WTC11 (cell line): Measurements from ENCODE around the gene SLC16A8.

Source experiments
- ELF4 ChIP-seq: sonication (generic); formaldehyde crosslinking; IDR thresholded peaks from 2 replicates; pipeline ENCODE4 v1.8.1; 2022; ENCODE audit warnings: low read depth, mild to moderate bottlenecking, moderate library complexity, missing genetic modification reagents
- ETV6 ChIP-seq: sonication (generic); formaldehyde crosslinking; IDR thresholded peaks from 2 replicates; pipeline ENCODE4 v1.8.1; 2022; ENCODE audit warnings: mild to moderate bottlenecking, missing genetic modification reagents
- IRF2 ChIP-seq: sonication (generic); formaldehyde crosslinking; IDR thresholded peaks from 2 replicates; pipeline ENCODE4 v1.8.0; 2022; ENCODE audit warnings: low read depth, missing genetic modification reagents, borderline replicate concordance
- NR3C1 ChIP-seq: sonication (generic); formaldehyde crosslinking; conservative IDR thresholded peaks from 2 replicates; pipeline ENCODE4 v1.8.1; 2023; ENCODE audit warnings: low read depth, mild to moderate bottlenecking, missing genetic modification reagents
- ZNF121 ChIP-seq: sonication (generic); formaldehyde crosslinking; IDR thresholded peaks from 2 replicates; pipeline ENCODE4 v1.8.0; 2023; ENCODE audit warnings: missing genetic modification reagents
- TF ChIP-seq, protein P1 (sequence below): fragments of 200-600 bp; IDR thresholded peaks from 2 replicates; pipeline ENCODE4 v1.8.0; 2022; ENCODE audit warnings: antibody characterized with exemption
- TF ChIP-seq, protein P2 (sequence below): sonication (generic); formaldehyde crosslinking; IDR thresholded peaks from 2 replicates; pipeline ENCODE4 v1.8.0; 2022; ENCODE audit warnings: mild to moderate bottlenecking, missing genetic modification reagents
- TF ChIP-seq, protein P3 (sequence below): fragments of 250-450 bp; sonication (Bioruptor Pico); conservative IDR thresholded peaks from 2 replicates; pipeline ENCODE4 v1.9.0; 2021; ENCODE audit warnings: mild to moderate bottlenecking
- TF ChIP-seq, protein P4 (sequence below): sonication (generic); formaldehyde crosslinking; IDR thresholded peaks from 2 replicates; pipeline ENCODE4 v1.8.1; 2023; ENCODE audit warnings: mild to moderate bottlenecking, missing genetic modification reagents, moderate library complexity
- TF ChIP-seq, protein P5 (sequence below): sonication (generic); formaldehyde crosslinking; IDR thresholded peaks from 2 replicates; pipeline ENCODE4 v1.8.1; 2022; ENCODE audit warnings: low read depth, missing genetic modification reagents, borderline replicate concordance

DNA sequence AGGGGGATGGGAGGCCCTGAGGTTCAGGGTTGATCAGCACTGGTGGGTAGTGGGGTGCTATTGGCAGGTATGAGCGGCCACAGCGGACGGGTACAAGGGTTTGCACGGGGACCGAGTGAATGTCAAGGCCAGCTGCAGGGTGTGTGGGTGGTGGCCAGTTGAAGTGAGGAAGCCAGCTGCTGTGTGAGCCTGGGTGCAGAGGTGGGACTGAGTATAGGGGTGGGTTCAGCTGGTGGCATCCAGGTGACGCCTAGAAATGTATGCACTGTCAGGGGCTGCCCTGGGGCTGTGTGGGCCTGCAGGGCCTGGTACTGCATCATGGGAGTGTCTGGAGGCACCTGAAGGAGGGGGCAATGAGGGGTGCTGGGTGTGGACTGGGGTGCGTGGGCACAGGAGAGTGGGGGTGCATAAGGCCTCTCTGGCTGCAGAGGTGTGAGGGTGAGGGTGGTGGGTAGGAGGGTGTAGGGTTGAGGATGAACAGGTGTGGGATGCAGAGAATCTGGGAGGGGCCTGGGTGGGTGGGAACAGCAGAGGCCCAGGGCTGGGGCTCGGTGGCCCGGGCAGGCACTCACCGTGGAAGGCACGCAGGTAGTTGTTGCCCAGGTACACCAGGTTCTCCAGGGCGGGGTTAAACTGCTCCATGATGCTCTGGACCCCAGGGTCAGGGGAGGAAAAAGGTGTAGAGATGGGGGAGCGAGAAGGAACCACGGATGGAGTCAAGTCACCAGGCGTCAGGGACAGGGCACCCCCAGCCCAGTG, 24.8 kb upstream of the SLC16A8 start:
- TF ChIP-seq, protein P1, sequence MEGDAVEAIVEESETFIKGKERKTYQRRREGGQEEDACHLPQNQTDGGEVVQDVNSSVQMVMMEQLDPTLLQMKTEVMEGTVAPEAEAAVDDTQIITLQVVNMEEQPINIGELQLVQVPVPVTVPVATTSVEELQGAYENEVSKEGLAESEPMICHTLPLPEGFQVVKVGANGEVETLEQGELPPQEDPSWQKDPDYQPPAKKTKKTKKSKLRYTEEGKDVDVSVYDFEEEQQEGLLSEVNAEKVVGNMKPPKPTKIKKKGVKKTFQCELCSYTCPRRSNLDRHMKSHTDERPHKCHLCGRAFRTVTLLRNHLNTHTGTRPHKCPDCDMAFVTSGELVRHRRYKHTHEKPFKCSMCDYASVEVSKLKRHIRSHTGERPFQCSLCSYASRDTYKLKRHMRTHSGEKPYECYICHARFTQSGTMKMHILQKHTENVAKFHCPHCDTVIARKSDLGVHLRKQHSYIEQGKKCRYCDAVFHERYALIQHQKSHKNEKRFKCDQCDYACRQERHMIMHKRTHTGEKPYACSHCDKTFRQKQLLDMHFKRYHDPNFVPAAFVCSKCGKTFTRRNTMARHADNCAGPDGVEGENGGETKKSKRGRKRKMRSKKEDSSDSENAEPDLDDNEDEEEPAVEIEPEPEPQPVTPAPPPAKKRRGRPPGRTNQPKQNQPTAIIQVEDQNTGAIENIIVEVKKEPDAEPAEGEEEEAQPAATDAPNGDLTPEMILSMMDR: no peak
- TF ChIP-seq, protein P2, sequence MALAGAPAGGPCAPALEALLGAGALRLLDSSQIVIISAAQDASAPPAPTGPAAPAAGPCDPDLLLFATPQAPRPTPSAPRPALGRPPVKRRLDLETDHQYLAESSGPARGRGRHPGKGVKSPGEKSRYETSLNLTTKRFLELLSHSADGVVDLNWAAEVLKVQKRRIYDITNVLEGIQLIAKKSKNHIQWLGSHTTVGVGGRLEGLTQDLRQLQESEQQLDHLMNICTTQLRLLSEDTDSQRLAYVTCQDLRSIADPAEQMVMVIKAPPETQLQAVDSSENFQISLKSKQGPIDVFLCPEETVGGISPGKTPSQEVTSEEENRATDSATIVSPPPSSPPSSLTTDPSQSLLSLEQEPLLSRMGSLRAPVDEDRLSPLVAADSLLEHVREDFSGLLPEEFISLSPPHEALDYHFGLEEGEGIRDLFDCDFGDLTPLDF: no peak
- TF ChIP-seq IRF2 (CRISPR knock-in tag) (no peak), ZNF121 (CRISPR knock-in tag) (no peak), NR3C1 (CRISPR knock-in tag) (no peak), ETV6 (CRISPR knock-in tag) (no peak), ELF4 (no peak)
- TF ChIP-seq, protein P3, sequence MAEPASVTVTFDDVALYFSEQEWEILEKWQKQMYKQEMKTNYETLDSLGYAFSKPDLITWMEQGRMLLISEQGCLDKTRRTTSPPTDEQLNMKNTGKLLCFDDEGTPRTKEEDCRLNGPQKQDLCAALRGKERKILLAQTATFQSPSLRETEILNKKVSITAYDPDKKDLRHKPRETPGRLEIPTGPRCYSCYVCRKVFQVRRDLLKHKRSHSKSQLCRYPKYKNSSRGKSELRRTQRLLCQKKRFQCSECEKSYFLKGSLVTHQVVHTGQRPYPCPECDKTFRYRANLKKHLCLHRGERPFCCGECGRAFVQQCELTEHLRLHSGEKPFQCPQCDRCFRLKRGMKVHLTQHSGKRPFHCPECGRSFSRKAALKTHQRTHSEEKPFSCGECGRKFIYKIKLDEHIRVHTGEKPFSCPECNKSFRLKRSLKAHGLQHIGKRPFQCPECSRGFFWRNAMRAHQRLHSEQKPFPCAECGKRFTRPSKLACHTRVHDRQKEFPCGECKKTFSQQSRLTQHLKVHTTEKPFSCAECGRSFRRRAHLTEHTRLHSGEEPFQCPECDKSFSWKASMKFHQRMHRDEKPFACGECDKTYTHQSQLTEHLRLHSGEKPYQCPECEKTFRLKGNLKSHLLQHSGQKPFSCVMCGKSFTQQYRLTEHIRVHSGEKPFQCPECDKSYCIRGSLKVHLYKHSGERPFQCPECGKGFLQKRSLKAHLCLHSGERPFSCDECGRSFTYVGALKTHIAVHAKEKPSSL: no peak
- TF ChIP-seq, protein P4, sequence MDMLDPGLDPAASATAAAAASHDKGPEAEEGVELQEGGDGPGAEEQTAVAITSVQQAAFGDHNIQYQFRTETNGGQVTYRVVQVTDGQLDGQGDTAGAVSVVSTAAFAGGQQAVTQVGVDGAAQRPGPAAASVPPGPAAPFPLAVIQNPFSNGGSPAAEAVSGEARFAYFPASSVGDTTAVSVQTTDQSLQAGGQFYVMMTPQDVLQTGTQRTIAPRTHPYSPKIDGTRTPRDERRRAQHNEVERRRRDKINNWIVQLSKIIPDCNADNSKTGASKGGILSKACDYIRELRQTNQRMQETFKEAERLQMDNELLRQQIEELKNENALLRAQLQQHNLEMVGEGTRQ (CRISPR knock-in tag): no peak
- TF ChIP-seq, protein P5, sequence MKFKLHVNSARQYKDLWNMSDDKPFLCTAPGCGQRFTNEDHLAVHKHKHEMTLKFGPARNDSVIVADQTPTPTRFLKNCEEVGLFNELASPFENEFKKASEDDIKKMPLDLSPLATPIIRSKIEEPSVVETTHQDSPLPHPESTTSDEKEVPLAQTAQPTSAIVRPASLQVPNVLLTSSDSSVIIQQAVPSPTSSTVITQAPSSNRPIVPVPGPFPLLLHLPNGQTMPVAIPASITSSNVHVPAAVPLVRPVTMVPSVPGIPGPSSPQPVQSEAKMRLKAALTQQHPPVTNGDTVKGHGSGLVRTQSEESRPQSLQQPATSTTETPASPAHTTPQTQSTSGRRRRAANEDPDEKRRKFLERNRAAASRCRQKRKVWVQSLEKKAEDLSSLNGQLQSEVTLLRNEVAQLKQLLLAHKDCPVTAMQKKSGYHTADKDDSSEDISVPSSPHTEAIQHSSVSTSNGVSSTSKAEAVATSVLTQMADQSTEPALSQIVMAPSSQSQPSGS (CRISPR knock-in tag): no peak
